HepG2 (cell line): ENCODE results near the gene ZXDC. TPM values are rescaled to one million over a fixed set of nuclear protein-coding genes. Genes with fewer than 3 reads are reported as not detected.

ENCODE experiments used
- BRD4 ChIP-seq: sonication (generic); formaldehyde crosslinking; IDR thresholded peaks from 2 replicates; pipeline ENCODE4 v1.4.0; 2020; ENCODE audit warnings: missing genetic modification reagents
- CHD2 ChIP-seq: IDR thresholded peaks from 2 replicates; pipeline ENCODE4 v1.6.1; 2011; ENCODE audit warnings: low read depth, low read length, improper control_type of control experiment
- CREB1 ChIP-seq, 2 experiments: fragments of 450-650 bp in 1 of 2; IDR thresholded peaks; 2 replicates each; pipeline ENCODE4 v1.6.1; 2016 to 2017; ENCODE audit warnings: control low read depth in 1 of 2, mild to moderate bottlenecking in 1 of 2, missing compliant biosample characterization in 1 of 2, missing genetic modification characterization in 1 of 2
- EZH2 ChIP-seq: conservative IDR thresholded peaks from 2 replicates; pipeline ENCODE4 v1.6.1; 2012; ENCODE audit warnings: mild to moderate bottlenecking, low read depth, low read length, moderate library complexity
- HDAC1 ChIP-seq: sonication (generic); formaldehyde crosslinking; IDR thresholded peaks from 2 replicates; pipeline ENCODE4 v1.5.1; 2020; ENCODE audit warnings: mild to moderate bottlenecking, missing genetic modification reagents
- KDM3A ChIP-seq: IDR thresholded peaks from 2 replicates; pipeline ENCODE4 v1.6.1; 2018; ENCODE audit warnings: low read depth, missing compliant biosample characterization
- NAIF1 ChIP-seq: sonication (generic); formaldehyde crosslinking; IDR thresholded peaks from 2 replicates; pipeline ENCODE4 v1.5.0; 2020; ENCODE audit warnings: mild to moderate bottlenecking, missing genetic modification reagents, borderline replicate concordance
- NR2C2 ChIP-seq: sonication (generic); formaldehyde crosslinking; IDR thresholded peaks from 2 replicates; pipeline ENCODE4 v1.4.0; 2020; ENCODE audit warnings: missing genetic modification reagents, mild to moderate bottlenecking, moderate library complexity, borderline replicate concordance
- ONECUT2 ChIP-seq: sonication (generic); formaldehyde crosslinking; IDR thresholded peaks from 2 replicates; pipeline ENCODE4 v1.4.0; 2020; ENCODE audit warnings: missing genetic modification reagents
- RFX5 ChIP-seq: IDR thresholded peaks from 2 replicates; pipeline ENCODE4 v1.6.1; 2011; ENCODE audit warnings: low read depth, low read length, improper control_type of control experiment
- TMF1 ChIP-seq: sonication (generic); formaldehyde crosslinking; IDR thresholded peaks from 2 replicates; pipeline ENCODE4 v1.8.1; 2022; ENCODE audit warnings: low read depth, missing genetic modification reagents
- ZBTB42 ChIP-seq: sonication (generic); formaldehyde crosslinking; IDR thresholded peaks from 2 replicates; pipeline ENCODE4 v1.5.0; 2020; ENCODE audit warnings: mild to moderate bottlenecking, missing genetic modification reagents
- ZNF160 ChIP-seq: sonication (generic); formaldehyde crosslinking; IDR thresholded peaks from 2 replicates; pipeline ENCODE4 v1.8.0; 2022; ENCODE audit warnings: mild to moderate bottlenecking, inconsistent platforms, missing genetic modification reagents
- ZNF496 ChIP-seq: sonication (generic); formaldehyde crosslinking; IDR thresholded peaks from 2 replicates; pipeline ENCODE4 v1.8.1; 2023; ENCODE audit warnings: mild to moderate bottlenecking, moderate library complexity, missing genetic modification reagents; ENCODE audit not compliant: insufficient replicate concordance
- ZNF546 ChIP-seq: sonication (generic); formaldehyde crosslinking; conservative IDR thresholded peaks from 2 replicates; pipeline ENCODE4 v1.8.1; 2023; ENCODE audit warnings: mild to moderate bottlenecking, missing genetic modification reagents
- ZNF780A ChIP-seq: sonication (generic); formaldehyde crosslinking; IDR thresholded peaks from 2 replicates; pipeline ENCODE4 v1.8.0; 2022; ENCODE audit warnings: mild to moderate bottlenecking, missing genetic modification reagents, moderate library complexity
- ZNF879 ChIP-seq: sonication (generic); formaldehyde crosslinking; IDR thresholded peaks from 2 replicates; pipeline ENCODE4 v1.8.1; 2023; ENCODE audit warnings: missing genetic modification reagents
- polyA plus RNA-seq, 8 experiments: library from polyadenylated mRNA; depleted of rRNA in 3 of 8; stranded (reverse) in 7 of 8; unstranded in 1 of 8; fragments of >200 nt; fragmentation: Illumina TruSeq in 4 of 8; extraction: Trizol in 4 of 8; gene quantifications; 2 replicates each; pipeline versions ENCODE4 v1.2.1 to v1.2.3, GENCODE V29; 2011 to 2016; ENCODE audit warnings: low read depth in 4 of 8, missing spikeins in 1 of 8, mixed read lengths in 1 of 8; ENCODE audit not compliant: insufficient read depth in 1 of 8
- total RNA-seq, 5 experiments: library from RNA; depleted of rRNA; stranded (reverse); fragments of >200 nt; fragmentation: Illumina TruSeq; extraction: Trizol; gene quantifications; 2 replicates each; pipeline ENCODE4 v1.2.3, GENCODE V29; 2016; ENCODE audit warnings: low read depth in 1 of 5
- TF ChIP-seq, protein P1 (sequence below): sonication (generic); formaldehyde crosslinking; IDR thresholded peaks from 2 replicates; pipeline ENCODE4 v1.5.0; 2020; ENCODE audit warnings: mild to moderate bottlenecking, missing genetic modification reagents, borderline replicate concordance
- TF ChIP-seq, protein P2 (sequence below): sonication (generic); formaldehyde crosslinking; IDR thresholded peaks from 2 replicates; pipeline ENCODE4 v1.8.0; 2022; ENCODE audit warnings: mild to moderate bottlenecking, missing genetic modification reagents; ENCODE audit not compliant: insufficient replicate concordance
- TF ChIP-seq, protein P3 (sequence below): sonication (generic); formaldehyde crosslinking; IDR thresholded peaks from 2 replicates; pipeline ENCODE4 v1.5.1; 2020; ENCODE audit warnings: mild to moderate bottlenecking, moderate library complexity, missing genetic modification reagents

ZXDC gene
- total and polyA plus RNA-seq, 2 of the 13 experiments (the other 11 are each of a cell fraction or from before 2014, with no cell fraction given) = 17.6 to 21.2 TPM

GRCh38 chr3:126474498-126475412 lies 936 bp downstream of the ZXDC start (continued):
- TF ChIP-seq NAIF1 (CRISPR knock-in tag) = no peak
- peak; percentile 54; the same call in 1 of the 2 replicates for TF ChIP-seq ZNF160 (CRISPR knock-in tag)
- TF ChIP-seq CREB1 (IDR thresholded peaks at IDR 0.05) = no peak
- TF ChIP-seq CREB1 (CRISPR knock-in tag; IDR thresholded peaks at IDR 0.05) = no peak
- no peak for TF ChIP-seq EZH2
- no peak for TF ChIP-seq RFX5
- TF ChIP-seq ZNF879 (CRISPR knock-in tag) = no peak
- TF ChIP-seq BRD4 (CRISPR knock-in tag) = 0 out of 2 replicates have a peak, but pooled peaks have one; percentile 60
- TF ChIP-seq ZNF780A (CRISPR knock-in tag) = no peak
- no peak for TF ChIP-seq ZNF496 (CRISPR knock-in tag)
- no peak for TF ChIP-seq NR2C2 (CRISPR knock-in tag)
- no peak for TF ChIP-seq CHD2
- TF ChIP-seq, protein P1, sequence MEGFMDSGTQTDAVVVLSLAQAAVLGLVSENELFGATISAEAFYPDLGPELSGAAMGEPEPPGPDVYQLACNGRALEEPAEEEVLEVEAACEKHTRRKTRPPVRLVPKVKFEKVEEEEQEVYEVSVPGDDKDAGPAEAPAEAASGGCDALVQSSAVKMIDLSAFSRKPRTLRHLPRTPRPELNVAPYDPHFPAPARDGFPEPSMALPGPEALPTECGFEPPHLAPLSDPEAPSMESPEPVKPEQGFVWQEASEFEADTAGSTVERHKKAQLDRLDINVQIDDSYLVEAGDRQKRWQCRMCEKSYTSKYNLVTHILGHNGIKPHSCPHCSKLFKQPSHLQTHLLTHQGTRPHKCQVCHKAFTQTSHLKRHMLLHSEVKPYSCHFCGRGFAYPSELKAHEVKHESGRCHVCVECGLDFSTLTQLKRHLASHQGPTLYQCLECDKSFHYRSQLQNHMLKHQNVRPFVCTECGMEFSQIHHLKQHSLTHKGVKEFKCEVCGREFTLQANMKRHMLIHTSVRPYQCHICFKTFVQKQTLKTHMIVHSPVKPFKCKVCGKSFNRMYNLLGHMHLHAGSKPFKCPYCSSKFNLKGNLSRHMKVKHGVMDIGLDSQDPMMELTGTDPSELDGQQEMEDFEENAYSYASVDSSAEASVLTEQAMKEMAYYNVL (CRISPR knock-in tag) = 0 out of 2 replicates have a peak, but pooled peaks have one; percentile 41
- TF ChIP-seq TMF1 (CRISPR knock-in tag) = 0 out of 2 replicates have a peak, but pooled peaks have one; percentile 67
- no peak for TF ChIP-seq KDM3A
- 0 out of 2 replicates have a peak, but pooled peaks have one; percentile 39 for TF ChIP-seq ZBTB42
- no peak for TF ChIP-seq ONECUT2 (CRISPR knock-in tag)
- TF ChIP-seq HDAC1 (CRISPR knock-in tag) = 0 out of 2 replicates have a peak, but pooled peaks have one; percentile 9
- TF ChIP-seq, protein P2, sequence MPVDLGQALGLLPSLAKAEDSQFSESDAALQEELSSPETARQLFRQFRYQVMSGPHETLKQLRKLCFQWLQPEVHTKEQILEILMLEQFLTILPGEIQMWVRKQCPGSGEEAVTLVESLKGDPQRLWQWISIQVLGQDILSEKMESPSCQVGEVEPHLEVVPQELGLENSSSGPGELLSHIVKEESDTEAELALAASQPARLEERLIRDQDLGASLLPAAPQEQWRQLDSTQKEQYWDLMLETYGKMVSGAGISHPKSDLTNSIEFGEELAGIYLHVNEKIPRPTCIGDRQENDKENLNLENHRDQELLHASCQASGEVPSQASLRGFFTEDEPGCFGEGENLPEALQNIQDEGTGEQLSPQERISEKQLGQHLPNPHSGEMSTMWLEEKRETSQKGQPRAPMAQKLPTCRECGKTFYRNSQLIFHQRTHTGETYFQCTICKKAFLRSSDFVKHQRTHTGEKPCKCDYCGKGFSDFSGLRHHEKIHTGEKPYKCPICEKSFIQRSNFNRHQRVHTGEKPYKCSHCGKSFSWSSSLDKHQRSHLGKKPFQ = peak; percentile 3
- 0 out of 2 replicates have a peak, but pooled peaks have one; percentile 39 for TF ChIP-seq ZNF546 (CRISPR knock-in tag)
- TF ChIP-seq, protein P3, sequence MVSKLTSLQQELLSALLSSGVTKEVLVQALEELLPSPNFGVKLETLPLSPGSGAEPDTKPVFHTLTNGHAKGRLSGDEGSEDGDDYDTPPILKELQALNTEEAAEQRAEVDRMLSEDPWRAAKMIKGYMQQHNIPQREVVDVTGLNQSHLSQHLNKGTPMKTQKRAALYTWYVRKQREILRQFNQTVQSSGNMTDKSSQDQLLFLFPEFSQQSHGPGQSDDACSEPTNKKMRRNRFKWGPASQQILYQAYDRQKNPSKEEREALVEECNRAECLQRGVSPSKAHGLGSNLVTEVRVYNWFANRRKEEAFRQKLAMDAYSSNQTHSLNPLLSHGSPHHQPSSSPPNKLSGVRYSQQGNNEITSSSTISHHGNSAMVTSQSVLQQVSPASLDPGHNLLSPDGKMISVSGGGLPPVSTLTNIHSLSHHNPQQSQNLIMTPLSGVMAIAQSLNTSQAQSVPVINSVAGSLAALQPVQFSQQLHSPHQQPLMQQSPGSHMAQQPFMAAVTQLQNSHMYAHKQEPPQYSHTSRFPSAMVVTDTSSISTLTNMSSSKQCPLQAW (CRISPR knock-in tag) = no peak
